Thyroid gland (tissue), 4 donors: ENCODE data around the gene ESR1. TPM values are rescaled to one million over a fixed set of nuclear protein-coding genes. Genes with fewer than 3 reads are reported as not detected.
"Not testable (repeated sequence)": the region's sequence is repeated elsewhere in the genome, so short reads cannot be mapped to it uniquely, and the experiment has no call there.

Experiments
- DNase-seq, 2 donors: peaks; one replicate each; pipeline ENCODE4 v3.0.0-alpha.2; 2019
- H3K27ac ChIP-seq, 3 donors: fragments of 200-600 bp; sonication (generic); 1 replicate in 2 of 3; 2 replicates in 1 of 3; pipeline ENCODE4 v1.5.1; 2016 to 2019; ENCODE audit warnings: mild to moderate bottlenecking in 1 of 3, moderate library complexity in 1 of 3
- H3K27me3 ChIP-seq: fragments of 200-600 bp; sonication (generic); one replicate; pipeline ENCODE4 v1.5.1; 2019
- H3K36me3 ChIP-seq, 2 donors: fragments of 200-600 bp; sonication (generic); one replicate each; pipeline ENCODE4 v1.5.1; 2016 to 2019
- H3K4me1 ChIP-seq, 2 donors: fragments of 200-600 bp; sonication (generic); one replicate each; pipeline ENCODE4 v1.5.1; 2017 to 2019
- H3K4me3 ChIP-seq, 3 donors: fragments of 200-600 bp; sonication (generic); replicated peaks in 1 of 3; 1 replicate in 2 of 3; 2 replicates in 1 of 3; pipeline ENCODE4 v1.5.1; 2016; ENCODE audit warnings: mild to moderate bottlenecking in 1 of 3
- H3K9me3 ChIP-seq: fragments of 200-600 bp; sonication (generic); one replicate; pipeline ENCODE4 v1.5.1; 2017
- CTCF ChIP-seq, 6 experiments: fragments of 200-600 bp in 3 of 6; fragments of 450-650 bp in 3 of 6; sonication (generic) in 3 of 6; IDR thresholded peaks; one replicate each; pipeline ENCODE4 v1.5.1; 2016 to 2019; ENCODE audit warnings: antibody characterized with exemption in 6 of 6, mild to moderate bottlenecking in 2 of 6, inconsistent platforms in 1 of 6, moderate library complexity in 1 of 6
- POLR2A ChIP-seq, 2 donors: fragments of 450-650 bp; IDR thresholded peaks; one replicate each; pipeline ENCODE4 v1.6.1; 2017; ENCODE audit warnings: antibody characterized with exemption in 2 of 2, mild to moderate bottlenecking in 2 of 2, moderate library complexity in 1 of 2
- WGBS, 2 donors: methylation state at CpG; one replicate each; pipeline ENCODE4 v1.1.5; 2017; 5-methylcytosine and 5-hydroxymethylcytosine counted together
- intact Hi-C: fragments of 100-400 bp; cut with DNase I; formaldehyde crosslinking; loops from one replicate; pipeline ENCODE4 v1.15.1; 2023
- total RNA-seq, 4 donors: library from RNA; depleted of rRNA; stranded (reverse); fragments of >200 nt; gene quantifications; one replicate each; pipeline ENCODE4 v1.2.3, GENCODE V29; 2016

The ESR1 gene
- total RNA-seq, 4 donors from 2014 or later = 3.2 to 4.7 (median 3.6) TPM

GRCh38 chr6:152135755-152136448, 328.4 kb downstream of the ESR1 start:
- TF ChIP-seq CTCF (IDR thresholded peaks at IDR 0.05) (no peak), POLR2A (IDR thresholded peaks at IDR 0.05) (no peak)
- intact Hi-C loops = no loop called here
- 86 to 96% methylated on average over 8 of the region's 8 CpGs for WGBS, 2 donors
- no peak overlapping the region for H3K4me3 ChIP-seq
- no peak for DNase-seq
- H3K4me1 ChIP-seq = no peaks in the 10 kb centered on the region
- H3K27me3 ChIP-seq = no peaks in the 10 kb centered on the region
- H3K27ac ChIP-seq = no peak overlapping the region
- H3K36me3 ChIP-seq = peaks cover 88 to 93% of the 10 kb centered on the region in 2 donors
- no peaks in the 10 kb centered on the region for H3K9me3 ChIP-seq

GRCh38 chr6:152136449-152136825, 329.0 kb downstream of the ESR1 start:
- H3K27ac ChIP-seq = no peak overlapping the region
- DNase-seq = peak; percentile 46 to 47
- no peaks in the 10 kb centered on the region for H3K27me3 ChIP-seq
- no peaks in the 10 kb centered on the region for H3K4me1 ChIP-seq
- no peaks in the 10 kb centered on the region for H3K9me3 ChIP-seq
- TF ChIP-seq CTCF (IDR thresholded peaks at IDR 0.05) (no peak), POLR2A (IDR thresholded peaks at IDR 0.05) (no peak)
- intact Hi-C loops = no loop called here
- no peak overlapping the region for H3K4me3 ChIP-seq
- WGBS, 2 donors = 75 to 79% methylated on average over 8 of the region's 8 CpGs
- H3K36me3 ChIP-seq = peaks cover 91 to 96% of the 10 kb centered on the region in 2 donors

GRCh38 chr6:152138344-152138743, 330.9 kb downstream of the ESR1 start:
- H3K36me3 ChIP-seq = peaks cover 79 to 82% of the 10 kb centered on the region in 2 donors
- H3K4me1 ChIP-seq, H3K4me3 ChIP-seq, intact Hi-C loops, H3K9me3 ChIP-seq, H3K27ac ChIP-seq, H3K27me3 ChIP-seq, DNase-seq: not testable (repeated sequence)
- WGBS, 2 donors = 95 to 97% methylated on average over 6 of the region's 6 CpGs

GRCh38 chr6:152142105-152142504, 334.6 kb downstream of the ESR1 start:
- Histone ChIP-seq H3K9me3 (no peaks in the 10 kb centered on the region), H3K4me1 (no peaks in the 10 kb centered on the region), H3K36me3 (peaks cover 60 to 67% of the 10 kb centered on the region in 2 donors), H3K4me3 (no peak overlapping the region), H3K27me3 (no peaks in the 10 kb centered on the region), H3K27ac (no peak overlapping the region)
- TF ChIP-seq CTCF (IDR thresholded peaks at IDR 0.05) = no peak
- no peak for TF ChIP-seq POLR2A (IDR thresholded peaks at IDR 0.05)
- 74 to 80% methylated on average over 5 of the region's 5 CpGs for WGBS, 2 donors
- intact Hi-C loops = no loop called here
- no peak for DNase-seq

GRCh38 chr6:152143359-152143758, 335.9 kb downstream of the ESR1 start:
- no peak overlapping the region for H3K27ac ChIP-seq
- H3K36me3 ChIP-seq = peaks cover 60 to 76% of the 10 kb centered on the region in 2 donors

More at GRCh38 chr6:152143359-152143758, 335.9 kb downstream of the ESR1 start:
- no peak for TF ChIP-seq POLR2A (IDR thresholded peaks at IDR 0.05)
- TF ChIP-seq CTCF (IDR thresholded peaks at IDR 0.05) = no peak
- WGBS, 2 donors = 91 to 93% methylated on average over 11 of the region's 11 CpGs
- Histone ChIP-seq H3K4me3 (no peak overlapping the region), H3K27me3 (no peaks in the 10 kb centered on the region), H3K9me3 (no peaks in the 10 kb centered on the region), H3K4me1 (no peaks in the 10 kb centered on the region)
- no peak for DNase-seq
- intact Hi-C loops = no loop called here
